T-cell (primary cell): ENCODE results near the gene MORN5. TPM values are rescaled to one million over a fixed set of nuclear protein-coding genes. Genes with fewer than 3 reads are reported as not detected.

Experiments
- ATAC-seq, 4 experiments: fragments of 200-7000 bp in 3 of 4; fragments of 150-1000 bp in 1 of 4; cut with Tn5 transposase; replicated peaks in 1 of 4; 1 replicate in 3 of 4; 2 replicates in 1 of 4; pipeline ENCODE4 v1.10.0; 2021; ENCODE audit warnings: moderate library complexity in 3 of 4, mild to moderate bottlenecking in 2 of 4, moderate number of reproducible peaks in 1 of 4
- CTCF ChIA-PET, 2 donors: fragments of 300-600 bp; sonication (Branson Sonifier 250); formaldehyde crosslinking; loops; one replicate each; lab custom pipeline; 2022; ENCODE audit warnings: antibody characterized with exemption in 2 of 2; lab: Charles Lee
- POLR2A ChIA-PET, 2 donors: fragments of 300-600 bp; sonication (Branson Sonifier 250); formaldehyde crosslinking; loops; one replicate each; lab custom pipeline; 2022; ENCODE audit warnings: antibody characterized with exemption in 2 of 2; lab: Charles Lee
- DNase-seq, 35 experiments: peaks; one replicate each; pipeline versions ENCODE4 v3.0.0 to v3.0.0-alpha.2; 2013 to 2023
- H3K27ac ChIP-seq: one replicate; pipeline ENCODE4 v1.5.1; 2013; ENCODE audit warnings: low read length
- H3K27me3 ChIP-seq, 2 experiments: replicated peaks in 1 of 2; 1 replicate in 1 of 2; 2 replicates in 1 of 2; pipeline versions ENCODE4 v1.6.1 to v1.7.0; 2013; ENCODE audit warnings: low read length in 1 of 2, mixed read lengths in 1 of 2; ENCODE audit not compliant: control insufficient read depth in 2 of 2, insufficient read depth in 2 of 2; ENCODE audit errors: extremely low read depth in 1 of 2
- H3K36me3 ChIP-seq, 2 donors: 1 replicate in 1 of 2; 2 replicates in 1 of 2; pipeline versions ENCODE4 v1.6.1 to v1.7.0; 2013; ENCODE audit warnings: low read length in 1 of 2; ENCODE audit not compliant: control insufficient read depth in 2 of 2, insufficient read depth in 1 of 2; ENCODE audit errors: extremely low read depth in 1 of 2
- H3K4me1 ChIP-seq, 2 experiments: 1 replicate in 1 of 2; 2 replicates in 1 of 2; pipeline versions ENCODE4 v1.6.1 to v1.7.0; 2013; ENCODE audit warnings: low read length in 2 of 2, mixed read lengths in 1 of 2; ENCODE audit not compliant: insufficient read depth in 2 of 2, control insufficient read depth in 1 of 2; ENCODE audit errors: extremely low read depth in 1 of 2
- H3K4me3 ChIP-seq, 2 donors: 1 replicate in 1 of 2; 2 replicates in 1 of 2; pipeline versions ENCODE4 v1.5.1 to v1.7.0; 2013; ENCODE audit warnings: mild to moderate bottlenecking in 2 of 2, low read length in 1 of 2, moderate library complexity in 1 of 2; ENCODE audit not compliant: control insufficient read depth in 1 of 2; ENCODE audit errors: extremely low read depth in 1 of 2
- H3K9me3 ChIP-seq: 2 replicates; pipeline ENCODE4 v1.7.0; 2013
- H3K27ac Mint-ChIP-seq, 2 donors: one replicate each; pipeline ENCODE4 v1.8.0; 2020 to 2021; ENCODE audit warnings: mild to moderate bottlenecking in 2 of 2, mixed read lengths in 2 of 2
- H3K27me3 Mint-ChIP-seq, 2 donors: one replicate each; pipeline ENCODE4 v1.8.0; 2021 to 2022; ENCODE audit warnings: mixed read lengths in 2 of 2
- H3K36me3 Mint-ChIP-seq: one replicate; pipeline ENCODE4 v1.8.0; 2021; ENCODE audit warnings: mixed read lengths
- H3K4me1 Mint-ChIP-seq, 3 donors: one replicate each; pipeline ENCODE4 v1.8.0; 2020 to 2022; ENCODE audit warnings: mixed read lengths in 3 of 3, mild to moderate bottlenecking in 1 of 3
- H3K4me3 Mint-ChIP-seq, 3 donors: one replicate each; pipeline ENCODE4 v1.8.0; 2020 to 2022; ENCODE audit warnings: mild to moderate bottlenecking in 3 of 3, mixed read lengths in 3 of 3, moderate library complexity in 3 of 3
- H3K9me3 Mint-ChIP-seq, 3 donors: one replicate each; pipeline ENCODE4 v1.8.0; 2020 to 2022; ENCODE audit warnings: mixed read lengths in 3 of 3
- WGBS: methylation state at CpG from one replicate; pipeline ENCODE4 v1.1.5; 2013; ENCODE audit warnings: missing lambda C conversion rate; ENCODE audit not compliant: insufficient coverage; 5-methylcytosine and 5-hydroxymethylcytosine counted together
- total RNA-seq, 35 experiments: library from RNA in 6 of 35; stranded (reverse) in 6 of 35; fragments of 120-200 nt in 1 of 35; gene quantifications; one replicate each; pipeline versions ENCODE4 v1.2.1 to v1.2.4 and lab custom pipeline; 2013 to 2026

Gene MORN5
- total RNA-seq, 5 donors from 2014 or later (not counting 1 experiment from before 2014, with no cell fraction given): not detected

GRCh38 chr9:122119166-122119521, 40.6 kb upstream of the MORN5 start:
- Histone ChIP-seq H3K9me3 (no peaks in the 10 kb centered on the region), H3K36me3 (no peaks in the 10 kb centered on the region), H3K27ac (no peak overlapping the region), H3K27me3 (peaks cover 0 to 27% of the 10 kb centered on the region in 2 experiments), H3K4me1 (peaks cover 0 to 6% of the 10 kb centered on the region in 2 experiments), H3K4me3 (no peak overlapping the region)
- no peak overlapping the region for H3K4me3 Mint-ChIP-seq
- peaks cover 0 to 4% of the 10 kb centered on the region in 2 donors for H3K27me3 Mint-ChIP-seq
- WGBS: 85% methylated on average over 6 of the region's 13 CpGs
- H3K27ac Mint-ChIP-seq: no peak overlapping the region
- CTCF ChIA-PET: interaction anchor here in 1 of 2 donors (1.9 kb wide), 1 partner anchor 21 kb away, joined by 8 read pairs; no protein-coding TSS in a partner anchor
- no peak for ATAC-seq
- peaks cover 0 to 6% (median 3%) of the 10 kb centered on the region in 3 donors for H3K4me1 Mint-ChIP-seq
- POLR2A ChIA-PET: no interaction called here
- H3K9me3 Mint-ChIP-seq: no peaks in the 10 kb centered on the region
- H3K36me3 Mint-ChIP-seq: no peaks in the 10 kb centered on the region
- no peak for DNase-seq

- no peak for ATAC-seq
- POLR2A ChIA-PET: no interaction called here
- H3K9me3 Mint-ChIP-seq: no peaks in the 10 kb centered on the region
- Histone ChIP-seq H3K4me3 (no peak overlapping the region), H3K4me1 (peaks cover 0 to 6% of the 10 kb centered on the region in 2 experiments), H3K9me3 (no peaks in the 10 kb centered on the region), H3K27ac (no peak overlapping the region), H3K27me3 (peaks cover 0 to 33% of the 10 kb centered on the region in 2 experiments), H3K36me3 (no peaks in the 10 kb centered on the region)
- H3K27me3 Mint-ChIP-seq: peaks cover 3 to 10% of the 10 kb centered on the region in 2 donors
- no peak overlapping the region for H3K27ac Mint-ChIP-seq
- H3K4me1 Mint-ChIP-seq: peaks cover 0 to 6% (median 3%) of the 10 kb centered on the region in 3 donors
- H3K4me3 Mint-ChIP-seq: no peak overlapping the region
- no peaks in the 10 kb centered on the region for H3K36me3 Mint-ChIP-seq
- CTCF ChIA-PET: interaction anchor here in 1 of 2 donors (1.9 kb wide), 1 partner anchor 21 kb away, joined by 8 read pairs; no protein-coding TSS in a partner anchor
- DNase-seq: no peak
- WGBS: 84% methylated on average over 4 of the region's 5 CpGs
Measured at GRCh38 chr9:122119721-122120120, 40.0 kb upstream of the MORN5 start.

- ATAC-seq (no peak), DNase-seq (no peak)
- H3K9me3 Mint-ChIP-seq: no peaks in the 10 kb centered on the region
- Histone ChIP-seq H3K27ac (no peak overlapping the region), H3K4me1 (peaks cover 0 to 14% of the 10 kb centered on the region in 2 experiments), H3K36me3 (no peaks in the 10 kb centered on the region), H3K27me3 (peaks cover 0 to 38% of the 10 kb centered on the region in 2 experiments), H3K4me3 (no peak overlapping the region), H3K9me3 (no peaks in the 10 kb centered on the region)
- ChIA-PET POLR2A (no interaction called here), CTCF (interaction anchor here in 1 of 2 donors (1.9 kb wide), 1 partner anchor 22 kb away, joined by 8 read pairs; no protein-coding TSS in a partner anchor)
- 87% methylated on average over 7 of the region's 10 CpGs for WGBS
- H3K4me1 Mint-ChIP-seq: peaks cover 6 to 12% (median 9%) of the 10 kb centered on the region in 3 donors
- peaks cover 11 to 17% of the 10 kb centered on the region in 2 donors for H3K27me3 Mint-ChIP-seq
- H3K27ac Mint-ChIP-seq: no peak overlapping the region
- no peaks in the 10 kb centered on the region for H3K36me3 Mint-ChIP-seq
- H3K4me3 Mint-ChIP-seq: no peak overlapping the region
Measured at GRCh38 chr9:122120316-122121071, 39.2 kb upstream of the MORN5 start.

- H3K36me3 Mint-ChIP-seq: no peaks in the 10 kb centered on the region
- Histone ChIP-seq H3K36me3 (no peaks in the 10 kb centered on the region), H3K4me1 (peaks cover 0 to 23% of the 10 kb centered on the region in 2 experiments), H3K27me3 (peaks cover 0 to 43% of the 10 kb centered on the region in 2 experiments), H3K27ac (no peak overlapping the region), H3K9me3 (no peaks in the 10 kb centered on the region), H3K4me3 (no peak overlapping the region)
- ATAC-seq: no peak
- H3K27me3 Mint-ChIP-seq: peaks cover 19 to 24% of the 10 kb centered on the region in 2 donors
- ChIA-PET CTCF (interaction anchor here (0.9 to 2.8 kb wide), 4 partner anchors 22 to 230 kb away, joined by 3 to 11 read pairs (median 8); no protein-coding TSS in a partner anchor), POLR2A (no interaction called here)
- no peak overlapping the region for H3K4me3 Mint-ChIP-seq
- no peak for DNase-seq
- peaks cover 12 to 21% (median 15%) of the 10 kb centered on the region in 3 donors for H3K4me1 Mint-ChIP-seq
- WGBS: 87% methylated on average over 10 of the region's 10 CpGs
- no peak overlapping the region for H3K27ac Mint-ChIP-seq
- H3K9me3 Mint-ChIP-seq: no peaks in the 10 kb centered on the region
Measured at GRCh38 chr9:122121391-122121790, 38.3 kb upstream of the MORN5 start.

GRCh38 chr9:122121931-122122330, 37.8 kb upstream of the MORN5 start:
- no peak overlapping the region for H3K4me3 ChIP-seq
- 79% methylated on average over 6 of the region's 6 CpGs for WGBS
- Mint-ChIP-seq H3K36me3 (no peaks in the 10 kb centered on the region), H3K27ac (no peak overlapping the region), H3K9me3 (no peaks in the 10 kb centered on the region), H3K4me3 (no peak overlapping the region), H3K27me3 (peaks cover 22 to 27% of the 10 kb centered on the region in 2 donors), H3K4me1 (peaks cover 15 to 24% (median 19%) of the 10 kb centered on the region in 3 donors)
- CTCF ChIA-PET: interaction anchor here (0.9 to 2.8 kb wide), 5 partner anchors 11 to 230 kb away, joined by 3 to 11 read pairs (median 5); no protein-coding TSS in a partner anchor
- H3K4me1 ChIP-seq: peaks cover 0 to 27% of the 10 kb centered on the region in 2 experiments
- ATAC-seq: no peak
- POLR2A ChIA-PET: no interaction called here
- H3K27ac ChIP-seq: no peak overlapping the region
- H3K36me3 ChIP-seq: no peaks in the 10 kb centered on the region
- no peak for DNase-seq
- no peaks in the 10 kb centered on the region for H3K9me3 ChIP-seq
- peaks cover 0 to 49% of the 10 kb centered on the region in 2 experiments for H3K27me3 ChIP-seq

GRCh38 chr9:122122468-122122867, 37.2 kb upstream of the MORN5 start:
- H3K36me3 ChIP-seq: no peaks in the 10 kb centered on the region
- Mint-ChIP-seq H3K4me1 (peaks cover 15 to 29% (median 19%) of the 10 kb centered on the region in 3 donors), H3K4me3 (no peak overlapping the region), H3K27me3 (peaks cover 22 to 27% of the 10 kb centered on the region in 2 donors), H3K9me3 (no peaks in the 10 kb centered on the region), H3K36me3 (no peaks in the 10 kb centered on the region), H3K27ac (no peak overlapping the region)
- H3K27me3 ChIP-seq: peaks cover 0 to 54% of the 10 kb centered on the region in 2 experiments
- CTCF ChIA-PET: interaction anchor here (0.6 to 2.8 kb wide), 4 partner anchors 11 to 897 kb away, joined by 4 to 11 read pairs (median 8); no protein-coding TSS in a partner anchor
- no peaks in the 10 kb centered on the region for H3K9me3 ChIP-seq
- H3K4me3 ChIP-seq: no peak overlapping the region
- 50% methylated on average over 4 of the region's 6 CpGs for WGBS
- DNase-seq (no peak), ATAC-seq (peak in 1 of 4 experiments; percentile 7)
- peaks cover 0 to 32% of the 10 kb centered on the region in 2 experiments for H3K4me1 ChIP-seq
- POLR2A ChIA-PET: no interaction called here
- H3K27ac ChIP-seq: no peak overlapping the region
